Activated CD8-positive, alpha-beta memory T cell treated with anti-CD3 and anti-CD28 coated beads for 1 hour (primary cell): ENCODE measurements around the gene RPAP2.
"Not testable (repeated sequence)": the region's sequence is repeated elsewhere in the genome, so short reads cannot be mapped to it uniquely, and the experiment has no call there.

Experiments used
- DNase-seq, 2 donors: peaks; one replicate each; pipeline ENCODE4 v3.0.0-alpha.2; 2020; ENCODE audit warnings: low read depth in 1 of 2; ENCODE audit errors: extremely low read depth in 1 of 2

The RPAP2 gene

GRCh38 chr1:92298573-92299476, at the start of gene RPAP2, which contains the start of gene GLMN:
Gene RPAP2 (plus strand): TSS chr1:92299059. CDS start chr1:92299074, 15 bp downstream.
Gene GLMN (minus strand): TSS chr1:92298987. CDS start chr1:92297999, 988 bp downstream.
- DNase-seq: peak in 1 of 2 donors; percentile 61

- not testable (repeated sequence) for DNase-seq
These were observed 44.1 kb upstream of the RPAP2 start for GRCh38 chr1:92254714-92255113.

- DNase-seq: no peak
These were observed 39.5 kb upstream of the RPAP2 start for GRCh38 chr1:92259350-92259749.

- DNase-seq: no peak
These were observed 36.3 kb upstream of the RPAP2 start for GRCh38 chr1:92262516-92262915.

- no peak for DNase-seq
These were observed 25.8 kb upstream of the RPAP2 start for GRCh38 chr1:92273039-92273438.

- DNase-seq: no peak
These were observed 23.9 kb upstream of the RPAP2 start for GRCh38 chr1:92274939-92275338.

- no peak for DNase-seq
These were observed 22.8 kb upstream of the RPAP2 start for GRCh38 chr1:92276082-92276481.

- DNase-seq: no peak
These were observed 21.6 kb upstream of the RPAP2 start for GRCh38 chr1:92277105-92277723.

- not testable (repeated sequence) for DNase-seq
These were observed 19.1 kb upstream of the RPAP2 start for GRCh38 chr1:92279781-92280180.

GRCh38 chr1:92281411-92281810, 17.4 kb upstream of the RPAP2 start:
- not testable (repeated sequence) for DNase-seq

GRCh38 chr1:92291372-92291999, 7.4 kb upstream of the RPAP2 start:
- no peak for DNase-seq

GRCh38 chr1:92298213-92298572, 666 bp upstream of the RPAP2 start:
- no peak for DNase-seq

GRCh38 chr1:92299477-92300150, 755 bp downstream of the RPAP2 start:
- DNase-seq: no peak

- no peak for DNase-seq
These were observed 2.2 kb downstream of the RPAP2 start for GRCh38 chr1:92301021-92301420.

GRCh38 chr1:92306020-92306419, 7.2 kb downstream of the RPAP2 start:
- no peak for DNase-seq

GRCh38 chr1:92307980-92308379, 9.1 kb downstream of the RPAP2 start:
- no peak for DNase-seq

GRCh38 chr1:92310185-92310597, 11.3 kb downstream of the RPAP2 start:
- no peak for DNase-seq

GRCh38 chr1:92314024-92314423, 15.2 kb downstream of the RPAP2 start:
- no peak for DNase-seq

- DNase-seq: no peak
These were observed 17.1 kb downstream of the RPAP2 start for GRCh38 chr1:92315766-92316599.

GRCh38 chr1:92317836-92318493, 19.1 kb downstream of the RPAP2 start:
- DNase-seq: no peak
